ENCODE data around the gene CALML6.

DNA sequence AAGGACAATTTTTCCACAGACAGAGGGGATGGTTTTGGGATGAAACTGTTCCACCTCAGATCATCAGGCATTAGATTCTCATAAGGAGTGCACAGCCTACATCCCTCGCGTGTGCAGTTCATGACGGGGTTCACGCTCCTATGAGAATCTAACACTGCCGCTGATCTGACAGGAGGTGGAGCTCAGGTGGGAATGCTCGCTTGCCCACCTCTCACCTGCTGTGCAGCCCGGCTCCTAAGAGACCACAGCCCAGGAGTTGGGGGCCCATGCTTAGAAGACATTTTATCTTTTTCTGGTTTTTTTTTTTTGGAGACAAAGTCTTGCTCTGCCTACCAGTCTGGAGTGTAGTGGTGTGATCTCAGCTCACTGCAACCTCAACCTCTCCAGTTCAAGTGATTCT is 40.2 kb upstream of the CALML6 start:
- TF ChIP-seq EZH2 (IDR thresholded peaks at IDR 0.05) (no peak), POLR2AphosphoS5 (IDR thresholded peaks at IDR 0.05; ENCODE audit: borderline replicate concordance, low read depth, low read length) (no peak), FOXP2 (optimal IDR thresholded peaks at IDR 0.05; ENCODE audit: control extremely low read depth, extremely low read length, insufficient read depth) (no peak)

Measured in SK-N-MC (cell line).